Natural killer cell (primary cell): ENCODE data around the gene HYDIN. TPM values are rescaled to one million over a fixed set of nuclear protein-coding genes. Genes with fewer than 3 reads are reported as not detected.

Experiments
- ATAC-seq, 3 donors: fragments of 150-1000 bp in 2 of 3; fragments of 200-7000 bp in 1 of 3; cut with Tn5 transposase; 1 replicate in 1 of 3; 2 replicates in 2 of 3; pipeline ENCODE4 v1.10.0; 2021; ENCODE audit warnings: mild to moderate bottlenecking in 2 of 3, moderate library complexity in 2 of 3
- DNase-seq, 2 donors: peaks; one replicate each; pipeline versions ENCODE4 v3.0.0 to v3.0.0-alpha.2; 2013 to 2021; ENCODE audit warnings: mixed read lengths in 1 of 2
- H3K27ac ChIP-seq: one replicate; pipeline ENCODE4 v1.5.1; 2013; ENCODE audit warnings: mild to moderate bottlenecking, low read length
- H3K27me3 ChIP-seq: one replicate; pipeline ENCODE4 v1.6.1; 2013; ENCODE audit warnings: low read length; ENCODE audit not compliant: control insufficient read depth, insufficient read depth
- H3K36me3 ChIP-seq: one replicate; pipeline ENCODE4 v1.6.1; 2013; ENCODE audit warnings: low read length; ENCODE audit not compliant: control insufficient read depth, insufficient read depth
- H3K4me1 ChIP-seq: one replicate; pipeline ENCODE4 v1.6.1; 2013; ENCODE audit warnings: low read length; ENCODE audit not compliant: control insufficient read depth, insufficient read depth
- H3K4me3 ChIP-seq: one replicate; pipeline ENCODE4 v1.5.1; 2013; ENCODE audit warnings: low read length
- H3K9me3 ChIP-seq: one replicate; pipeline ENCODE4 v1.6.1; 2013; ENCODE audit warnings: low read length; ENCODE audit not compliant: control insufficient read depth, insufficient read depth
- H3K27ac Mint-ChIP-seq, 2 donors: one replicate each; pipeline ENCODE4 v1.8.0; 2022; ENCODE audit warnings: mild to moderate bottlenecking in 2 of 2, mixed read lengths in 2 of 2, moderate library complexity in 1 of 2
- H3K27me3 Mint-ChIP-seq, 2 donors: one replicate each; pipeline ENCODE4 v1.8.0; 2022; ENCODE audit warnings: low read depth in 2 of 2, mixed read lengths in 2 of 2
- H3K36me3 Mint-ChIP-seq: one replicate; pipeline ENCODE4 v1.8.0; 2022; ENCODE audit warnings: mixed read lengths
- H3K4me1 Mint-ChIP-seq, 2 donors: one replicate each; pipeline ENCODE4 v1.8.0; 2022; ENCODE audit warnings: mixed read lengths in 2 of 2
- H3K4me3 Mint-ChIP-seq: one replicate; pipeline ENCODE4 v1.8.0; 2022; ENCODE audit warnings: mild to moderate bottlenecking, moderate library complexity, mixed read lengths
- H3K9me3 Mint-ChIP-seq, 2 donors: one replicate each; pipeline ENCODE4 v1.8.0; 2022; ENCODE audit warnings: mixed read lengths in 2 of 2
- CTCF ChIP-seq: fragments of 200-600 bp; IDR thresholded peaks from one replicate; pipeline ENCODE4 v1.8.0; 2022; ENCODE audit warnings: antibody characterized with exemption
- WGBS: methylation state at CpG from one replicate; pipeline ENCODE4 v1.1.7; 2013; ENCODE audit warnings: missing lambda C conversion rate; ENCODE audit not compliant: insufficient coverage; 5-methylcytosine and 5-hydroxymethylcytosine counted together
- intact Hi-C: fragments of 100-400 bp; cut with micrococcal nuclease; formaldehyde crosslinking; loops from one replicate; pipeline ENCODE4 v1.14.2; 2022
- total RNA-seq, 4 donors: library from RNA; stranded (reverse); fragments of 120-200 nt in 1 of 4; gene quantifications; one replicate each; pipeline versions ENCODE4 v1.2.3 to v1.2.4, GENCODE V29; 2013 to 2022

The HYDIN gene
- total RNA-seq, 3 donors from 2014 or later (not counting 1 experiment from before 2014, with no cell fraction given): 0.43 to 1.1 (median 0.82) TPM

GRCh38 chr16:70766176-70766575 lies 464.3 kb downstream of the HYDIN start:
- no peaks in the 10 kb centered on the region for H3K9me3 ChIP-seq
- no peak for TF ChIP-seq CTCF
- intact Hi-C loops: no loop called here
- Mint-ChIP-seq H3K4me1 (no peaks in the 10 kb centered on the region), H3K27ac (no peak overlapping the region), H3K27me3 (no peaks in the 10 kb centered on the region), H3K9me3 (no peaks in the 10 kb centered on the region), H3K4me3 (no peak overlapping the region), H3K36me3 (no peaks in the 10 kb centered on the region)
- no peak for DNase-seq
- peaks cover 25% of the 10 kb centered on the region for H3K36me3 ChIP-seq
- 96% methylated on average over 8 of the region's 8 CpGs for WGBS
- no peak for ATAC-seq
- no peak overlapping the region for H3K4me3 ChIP-seq
- H3K27me3 ChIP-seq: no peaks in the 10 kb centered on the region
- H3K4me1 ChIP-seq: no peaks in the 10 kb centered on the region
- no peak overlapping the region for H3K27ac ChIP-seq

DNA sequence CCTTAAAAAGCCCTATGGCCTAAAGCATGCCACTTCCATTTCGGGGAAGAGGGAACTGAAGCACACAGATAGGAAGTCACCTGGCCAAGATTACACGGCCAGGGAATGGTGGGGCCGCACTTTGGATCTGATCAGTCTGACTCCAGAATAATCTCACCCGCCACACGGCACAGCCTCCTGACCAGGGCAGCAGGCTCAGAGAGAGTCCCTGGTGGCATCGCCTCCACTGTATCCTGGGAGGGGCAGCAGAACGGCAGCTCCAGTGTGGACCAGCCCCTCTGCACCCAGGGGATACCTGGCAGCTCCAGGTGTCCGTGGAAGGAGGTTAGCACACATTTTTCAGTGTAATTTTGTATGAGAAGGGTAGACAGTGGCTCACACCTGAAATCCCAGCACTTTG lies 465.0 kb downstream of the HYDIN start:
- intact Hi-C loops: no loop called here
- 97% methylated on average over 8 of the region's 8 CpGs for WGBS
- no peaks in the 10 kb centered on the region for H3K9me3 ChIP-seq
- no peak overlapping the region for H3K4me3 Mint-ChIP-seq
- H3K9me3 Mint-ChIP-seq: no peaks in the 10 kb centered on the region
- H3K4me1 Mint-ChIP-seq: no peaks in the 10 kb centered on the region
- no peak for ATAC-seq
- no peaks in the 10 kb centered on the region for H3K4me1 ChIP-seq
- TF ChIP-seq CTCF: no peak
- H3K36me3 ChIP-seq: peaks cover 19% of the 10 kb centered on the region
- DNase-seq: no peak
- H3K27ac Mint-ChIP-seq: no peak overlapping the region
- H3K36me3 Mint-ChIP-seq: no peaks in the 10 kb centered on the region
- H3K27me3 ChIP-seq: no peaks in the 10 kb centered on the region
- no peaks in the 10 kb centered on the region for H3K27me3 Mint-ChIP-seq
- no peak overlapping the region for H3K4me3 ChIP-seq
- H3K27ac ChIP-seq: no peak overlapping the region

DNA sequence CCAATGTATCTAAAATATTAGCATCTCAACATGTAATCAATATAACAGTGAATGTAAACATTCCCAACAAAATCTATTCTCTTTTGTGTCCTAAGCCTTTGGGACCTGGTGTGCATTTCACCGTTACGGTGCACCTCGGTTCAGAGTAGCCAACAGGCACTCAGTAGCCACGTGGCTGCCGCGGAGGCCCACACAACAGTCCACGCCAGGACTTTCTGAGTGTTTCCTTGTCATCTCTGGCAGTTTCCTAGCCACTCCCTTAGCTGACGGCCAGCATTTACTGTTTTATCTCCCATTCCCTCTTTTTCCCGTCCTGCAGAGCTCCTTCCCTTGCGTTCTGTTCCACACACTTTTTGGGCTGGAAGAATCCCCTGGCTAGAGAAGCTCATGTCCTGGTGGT lies 465.9 kb downstream of the HYDIN start:
- Histone ChIP-seq H3K4me1 (no peaks in the 10 kb centered on the region), H3K27ac (no peak overlapping the region), H3K36me3 (peaks cover 18% of the 10 kb centered on the region), H3K27me3 (no peaks in the 10 kb centered on the region), H3K9me3 (no peaks in the 10 kb centered on the region), H3K4me3 (no peak overlapping the region)
- Mint-ChIP-seq H3K27ac (no peak overlapping the region), H3K36me3 (no peaks in the 10 kb centered on the region), H3K4me3 (no peak overlapping the region), H3K4me1 (no peaks in the 10 kb centered on the region), H3K9me3 (no peaks in the 10 kb centered on the region), H3K27me3 (no peaks in the 10 kb centered on the region)
- no peak for TF ChIP-seq CTCF
- no peak for ATAC-seq
- intact Hi-C loops: no loop called here
- DNase-seq: no peak
- 98% methylated on average over 10 of the region's 10 CpGs for WGBS

DNA sequence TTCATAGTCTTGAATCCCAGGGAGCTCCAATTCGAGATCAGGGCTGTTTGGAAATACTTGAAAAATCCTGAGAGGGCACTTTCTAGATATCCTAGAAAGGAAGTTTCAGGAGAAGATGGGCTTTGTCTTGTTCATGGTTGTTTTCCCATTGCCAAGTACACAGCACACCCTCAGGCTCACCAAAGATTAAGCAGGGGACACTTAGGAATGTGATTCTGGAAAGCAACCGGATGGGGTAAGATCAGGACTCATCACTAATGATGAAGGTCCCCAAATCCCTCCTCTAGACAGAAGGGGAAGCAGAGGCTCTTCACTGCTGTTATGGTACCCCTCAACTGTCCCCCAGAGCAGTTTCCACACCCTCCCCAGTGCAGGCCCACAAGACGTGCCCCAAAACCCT lies 470.3 kb downstream of the HYDIN start:
- Histone ChIP-seq H3K27me3 (no peaks in the 10 kb centered on the region), H3K4me1 (no peaks in the 10 kb centered on the region), H3K27ac (no peak overlapping the region), H3K36me3 (peaks cover 37% of the 10 kb centered on the region), H3K9me3 (no peaks in the 10 kb centered on the region), H3K4me3 (no peak overlapping the region)
- DNase-seq (no peak), ATAC-seq (no peak)
- Mint-ChIP-seq H3K4me1 (no peaks in the 10 kb centered on the region), H3K9me3 (no peaks in the 10 kb centered on the region), H3K27ac (no peak overlapping the region), H3K36me3 (peaks cover 5% of the 10 kb centered on the region), H3K27me3 (no peaks in the 10 kb centered on the region), H3K4me3 (no peak overlapping the region)
- intact Hi-C loops: no loop called here
- 73% methylated on average over 2 of the region's 3 CpGs for WGBS
- no peak for TF ChIP-seq CTCF
